Endodermal cell (in vitro differentiated cells): ENCODE results near the gene GNG10. TPM values are rescaled to one million over a fixed set of nuclear protein-coding genes. Genes with fewer than 3 reads are reported as not detected.

Experiments used
- DNase-seq: peaks from one replicate; pipeline ENCODE4 v3.0.0-alpha.2; 2017
- H3K27ac ChIP-seq: 2 replicates; pipeline ENCODE4 v1.5.1; 2013; ENCODE audit warnings: mild to moderate bottlenecking, low read depth, low read length, moderate library complexity
- H3K27me3 ChIP-seq: 2 replicates; pipeline ENCODE4 v1.6.1; 2013; ENCODE audit warnings: mild to moderate bottlenecking, low read length, moderate library complexity; ENCODE audit not compliant: insufficient read depth, control insufficient read depth, poor library complexity, severe bottlenecking
- H3K36me3 ChIP-seq: 2 replicates; pipeline ENCODE4 v1.7.0; 2013; ENCODE audit warnings: mild to moderate bottlenecking, low read length, moderate library complexity; ENCODE audit not compliant: control insufficient read depth, insufficient read depth
- H3K4me1 ChIP-seq: one replicate; pipeline ENCODE4 v1.7.0; 2013; ENCODE audit warnings: low read length; ENCODE audit not compliant: control insufficient read depth, insufficient read depth
- H3K4me3 ChIP-seq: 2 replicates; pipeline ENCODE4 v1.5.1; 2013; ENCODE audit warnings: mild to moderate bottlenecking, low read length, moderate library complexity
- H3K9ac ChIP-seq: 2 replicates; pipeline ENCODE4 v1.6.1; 2013; ENCODE audit warnings: mild to moderate bottlenecking, low read length, moderate library complexity; ENCODE audit not compliant: poor library complexity, severe bottlenecking; ENCODE audit errors: extremely low read depth
- H3K9me3 ChIP-seq: 2 replicates; pipeline ENCODE4 v1.6.1; 2013; ENCODE audit warnings: mild to moderate bottlenecking, low read length, moderate library complexity; ENCODE audit not compliant: control insufficient read depth
- H3K27ac Mint-ChIP-seq: 2 replicates; pipeline ENCODE4 v1.8.0; 2020; ENCODE audit warnings: mixed read lengths
- H3K27me3 Mint-ChIP-seq: 2 replicates; pipeline ENCODE4 v1.8.0; 2021; ENCODE audit warnings: mild to moderate bottlenecking, mixed read lengths; ENCODE audit not compliant: insufficient read depth
- H3K36me3 Mint-ChIP-seq: 2 replicates; pipeline ENCODE4 v1.8.0; 2020; ENCODE audit warnings: low read depth, mixed read lengths
- H3K4me1 Mint-ChIP-seq: 2 replicates; pipeline ENCODE4 v1.8.0; 2020; ENCODE audit warnings: mixed read lengths
- H3K4me3 Mint-ChIP-seq: 2 replicates; pipeline ENCODE4 v1.8.0; 2020; ENCODE audit warnings: mild to moderate bottlenecking, moderate library complexity, mixed read lengths
- H3K9me3 Mint-ChIP-seq: 2 replicates; pipeline ENCODE4 v1.8.0; 2020; ENCODE audit warnings: mild to moderate bottlenecking, mixed read lengths
- CTCF ChIP-seq: fragments of 200-600 bp; sonication (generic); conservative IDR thresholded peaks from 2 replicates; pipeline ENCODE4 v1.5.0; 2021; ENCODE audit warnings: antibody characterized with exemption, mild to moderate bottlenecking
- WGBS, 2 experiments: methylation state at CpG; one replicate each; pipeline versions ENCODE4 v1.1.5 to v1.1.7; 2013; ENCODE audit warnings: missing lambda C conversion rate in 2 of 2, mixed read lengths in 1 of 2; ENCODE audit not compliant: insufficient coverage in 1 of 2, insufficient read length in 1 of 2; 5-methylcytosine and 5-hydroxymethylcytosine counted together
- total RNA-seq, 2 donors: library from RNA; stranded (reverse); fragmentation: NEBNext Ultra II Directional in 1 of 2; extraction: Animal tissue kit (Norgen Biotek cat#: 25700) in 1 of 2; gene quantifications; 2 replicates in 1 of 2; 3 replicates in 1 of 2; pipeline ENCODE4 v1.2.1, GENCODE V29; 2021

Gene GNG10
- total RNA-seq, 2 donors from 2014 or later = 27.7 to 39.7 TPM

- no peaks in the 10 kb centered on the region for H3K4me1 ChIP-seq
- no peaks in the 10 kb centered on the region for H3K27me3 ChIP-seq
- H3K9me3 ChIP-seq = no peaks in the 10 kb centered on the region
- Mint-ChIP-seq H3K9me3 (peaks cover 5% of the 10 kb centered on the region), H3K27ac (no peak overlapping the region), H3K27me3 (no peaks in the 10 kb centered on the region), H3K4me1 (peaks cover 3% of the 10 kb centered on the region), H3K4me3 (no peak overlapping the region), H3K36me3 (no peaks in the 10 kb centered on the region)
- no peak for DNase-seq
- no peak for TF ChIP-seq CTCF
- H3K36me3 ChIP-seq = peaks cover 7% of the 10 kb centered on the region
- no peak overlapping the region for H3K9ac ChIP-seq
- H3K4me3 ChIP-seq = no peak overlapping the region
- H3K27ac ChIP-seq = no peak overlapping the region
These were observed 35.4 kb downstream of the GNG10 start for GRCh38 chr9:111696796-111697195.

GRCh38 chr9:111700776-111701175 lies 39.4 kb downstream of the GNG10 start:
- TF ChIP-seq CTCF = no peak
- H3K4me1 ChIP-seq = no peaks in the 10 kb centered on the region
- no peaks in the 10 kb centered on the region for H3K27me3 ChIP-seq
- H3K9ac ChIP-seq = no peak overlapping the region
- no peak for DNase-seq
- no peak overlapping the region for H3K27ac ChIP-seq
- H3K4me3 ChIP-seq = no peak overlapping the region
- peaks cover 5% of the 10 kb centered on the region for H3K9me3 Mint-ChIP-seq
- H3K9me3 ChIP-seq = no peaks in the 10 kb centered on the region
- no peaks in the 10 kb centered on the region for H3K36me3 Mint-ChIP-seq
- no peak overlapping the region for H3K4me3 Mint-ChIP-seq
- peaks cover 3% of the 10 kb centered on the region for H3K4me1 Mint-ChIP-seq
- peaks cover 3% of the 10 kb centered on the region for H3K36me3 ChIP-seq
- H3K27ac Mint-ChIP-seq = no peak overlapping the region
- WGBS, 2 experiments = 69 to 100% methylated on average over 1 of the region's 1 CpG
- no peaks in the 10 kb centered on the region for H3K27me3 Mint-ChIP-seq

GRCh38 chr9:111704503-111704902 lies 43.1 kb downstream of the GNG10 start:
- DNase-seq = no peak

More at GRCh38 chr9:111704503-111704902, 43.1 kb downstream of the GNG10 start:
- Mint-ChIP-seq H3K4me1 (peaks cover 3% of the 10 kb centered on the region), H3K9me3 (peaks cover 3% of the 10 kb centered on the region), H3K27ac (no peak overlapping the region), H3K27me3 (no peaks in the 10 kb centered on the region), H3K36me3 (no peaks in the 10 kb centered on the region), H3K4me3 (no peak overlapping the region)
- no peaks in the 10 kb centered on the region for H3K27me3 ChIP-seq
- no peak overlapping the region for H3K27ac ChIP-seq
- no peak overlapping the region for H3K9ac ChIP-seq
- H3K4me3 ChIP-seq = no peak overlapping the region
- WGBS, 2 experiments = 90% methylated on average over 2 of the region's 2 CpGs; no CpG with 5 or more reads in 1 of the 2 experiments
- no peak for TF ChIP-seq CTCF
- no peaks in the 10 kb centered on the region for H3K36me3 ChIP-seq
- H3K9me3 ChIP-seq = no peaks in the 10 kb centered on the region
- no peaks in the 10 kb centered on the region for H3K4me1 ChIP-seq
